GM12875 (cell line): Measurements from ENCODE around the gene ARFIP1.
"Not testable (repeated sequence)": the region's sequence is repeated elsewhere in the genome, so short reads cannot be mapped to it uniquely, and the experiment has no call there.

Source experiments
- H3K4me3 ChIP-seq: one replicate; pipeline ENCODE4 v1.5.1; 2011; ENCODE audit warnings: low read depth, low read length, control low read depth
- TF ChIP-seq, protein P1 (sequence below): IDR thresholded peaks from 2 replicates; pipeline ENCODE4 v1.5.1; 2011; ENCODE audit warnings: low read depth, mild to moderate bottlenecking, control low read depth, inconsistent platforms, low read length, moderate library complexity, borderline replicate concordance; ENCODE audit not compliant: insufficient read depth

ARFIP1 gene

GRCh38 chr4:152853293-152853692 is 73.5 kb downstream of the ARFIP1 start:
- TF ChIP-seq, protein P1, sequence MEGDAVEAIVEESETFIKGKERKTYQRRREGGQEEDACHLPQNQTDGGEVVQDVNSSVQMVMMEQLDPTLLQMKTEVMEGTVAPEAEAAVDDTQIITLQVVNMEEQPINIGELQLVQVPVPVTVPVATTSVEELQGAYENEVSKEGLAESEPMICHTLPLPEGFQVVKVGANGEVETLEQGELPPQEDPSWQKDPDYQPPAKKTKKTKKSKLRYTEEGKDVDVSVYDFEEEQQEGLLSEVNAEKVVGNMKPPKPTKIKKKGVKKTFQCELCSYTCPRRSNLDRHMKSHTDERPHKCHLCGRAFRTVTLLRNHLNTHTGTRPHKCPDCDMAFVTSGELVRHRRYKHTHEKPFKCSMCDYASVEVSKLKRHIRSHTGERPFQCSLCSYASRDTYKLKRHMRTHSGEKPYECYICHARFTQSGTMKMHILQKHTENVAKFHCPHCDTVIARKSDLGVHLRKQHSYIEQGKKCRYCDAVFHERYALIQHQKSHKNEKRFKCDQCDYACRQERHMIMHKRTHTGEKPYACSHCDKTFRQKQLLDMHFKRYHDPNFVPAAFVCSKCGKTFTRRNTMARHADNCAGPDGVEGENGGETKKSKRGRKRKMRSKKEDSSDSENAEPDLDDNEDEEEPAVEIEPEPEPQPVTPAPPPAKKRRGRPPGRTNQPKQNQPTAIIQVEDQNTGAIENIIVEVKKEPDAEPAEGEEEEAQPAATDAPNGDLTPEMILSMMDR: no peak

DNA sequence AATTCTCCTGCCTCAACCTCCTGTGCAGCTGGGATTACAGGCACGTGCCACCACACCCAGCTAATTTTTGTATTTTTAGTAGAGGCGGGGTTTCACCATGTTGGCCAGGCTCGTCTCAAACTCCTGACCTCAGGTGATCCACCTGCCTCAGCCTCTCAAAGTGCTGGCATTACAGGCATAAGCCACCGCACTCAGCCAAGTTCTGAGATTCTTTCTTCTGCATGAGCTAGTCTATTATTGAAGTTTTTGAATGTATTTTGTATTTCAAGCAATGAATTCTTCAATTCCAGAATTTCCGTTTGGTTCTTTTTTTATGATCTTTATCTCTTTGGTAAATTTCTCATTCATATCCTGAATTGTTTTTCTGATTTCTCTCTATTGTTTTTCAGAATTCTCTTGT is 74.3 kb downstream of the ARFIP1 start:
- H3K4me3 ChIP-seq: not testable (repeated sequence)

More at GRCh38 chr4:152853293-152853692, 73.5 kb downstream of the ARFIP1 start:
- no peak overlapping the region for H3K4me3 ChIP-seq

DNA sequence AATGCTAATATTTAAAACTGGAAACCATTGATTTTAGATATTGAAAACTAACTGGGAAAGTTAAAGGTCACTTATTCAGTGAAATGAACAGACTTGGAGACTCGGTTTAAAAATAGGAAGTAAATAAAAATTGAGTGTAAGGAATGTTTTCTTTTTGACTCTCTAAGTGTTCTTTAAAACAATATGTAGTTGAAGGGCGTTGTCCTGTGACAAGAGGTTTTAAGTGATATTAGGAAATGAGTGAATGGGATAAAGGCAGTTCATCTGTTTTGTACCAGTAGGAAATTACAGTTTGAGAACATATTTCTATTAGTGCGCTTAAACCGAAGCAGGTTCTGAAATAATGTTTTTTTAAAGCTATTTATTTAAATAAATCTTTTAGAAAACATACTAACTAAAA is 77.2 kb downstream of the ARFIP1 start:
- TF ChIP-seq, protein P1: no peak
- no peak overlapping the region for H3K4me3 ChIP-seq

DNA sequence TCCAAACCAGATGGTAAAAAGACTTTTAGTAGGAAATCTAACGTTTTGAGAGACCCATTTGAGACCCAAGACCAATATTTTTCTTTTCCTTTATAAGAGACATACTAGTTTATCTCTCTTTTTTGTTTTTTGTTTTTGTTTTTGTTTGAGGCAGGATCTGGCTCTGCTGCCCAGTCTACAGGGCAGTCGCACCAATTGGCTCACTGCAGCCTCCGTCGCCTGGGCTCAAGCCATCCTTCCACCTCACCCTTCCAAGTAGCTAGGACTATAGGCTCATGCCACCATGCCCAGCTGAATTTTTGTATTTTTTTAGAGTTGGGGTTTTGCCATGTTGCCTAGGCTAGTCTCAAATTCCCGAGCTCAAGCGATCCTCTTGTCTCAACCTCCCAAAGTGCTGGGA is 79.2 kb downstream of the ARFIP1 start:
- H3K4me3 ChIP-seq: no peak overlapping the region
- TF ChIP-seq, protein P1: no peak

DNA sequence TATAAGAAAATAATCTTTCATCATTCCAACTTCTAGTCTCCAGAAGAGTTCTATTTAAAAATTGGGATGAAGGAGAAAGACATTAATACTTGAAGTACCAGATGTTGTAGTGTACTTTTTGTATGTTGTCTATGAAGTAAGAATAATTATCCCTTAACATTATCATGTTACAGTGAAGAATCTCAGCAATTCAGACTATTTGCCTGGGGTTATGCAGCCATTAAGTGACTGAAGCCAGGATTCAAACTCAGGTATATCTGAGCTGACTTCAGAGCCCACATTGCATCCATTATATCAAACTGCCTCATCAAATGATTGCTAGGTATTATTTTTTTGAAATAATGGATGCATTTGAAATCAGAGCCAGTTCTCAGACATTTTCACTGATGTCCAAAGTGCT is 80.3 kb downstream of the ARFIP1 start:
- no peak overlapping the region for H3K4me3 ChIP-seq
- TF ChIP-seq, protein P1: no peak

GRCh38 chr4:152862608-152863007 is 82.9 kb downstream of the ARFIP1 start:
- H3K4me3 ChIP-seq: no peak overlapping the region
- TF ChIP-seq, protein P1: no peak

- no peak overlapping the region for H3K4me3 ChIP-seq
- TF ChIP-seq, protein P1: no peak
Observed at GRCh38 chr4:152864361-152864760, 84.6 kb downstream of the ARFIP1 start.

GRCh38 chr4:152866432-152866993 is 86.8 kb downstream of the ARFIP1 start:
- not testable (repeated sequence) for H3K4me3 ChIP-seq
